Measurements from ENCODE around the gene CRELD1. TPM values are rescaled to one million over a fixed set of nuclear protein-coding genes. Genes with fewer than 3 reads are reported as not detected.

Gene CRELD1
- total RNA-seq, 2 donors from 2014 or later: 14.2 to 36.7 TPM

GRCh38 chr3:9914011-9914410 is 19.6 kb upstream of the CRELD1 start:
- Mint-ChIP-seq H3K27ac (no peak overlapping the region), H3K4me1 (peaks cover 22% of the 10 kb centered on the region), H3K27me3 (no peaks in the 10 kb centered on the region), H3K4me3 (no peak overlapping the region), H3K36me3 (ENCODE audit: low read depth) (peaks cover 19% of the 10 kb centered on the region), H3K9me3 (no peaks in the 10 kb centered on the region)
- no peak for ATAC-seq (replicated peaks)

DNA sequence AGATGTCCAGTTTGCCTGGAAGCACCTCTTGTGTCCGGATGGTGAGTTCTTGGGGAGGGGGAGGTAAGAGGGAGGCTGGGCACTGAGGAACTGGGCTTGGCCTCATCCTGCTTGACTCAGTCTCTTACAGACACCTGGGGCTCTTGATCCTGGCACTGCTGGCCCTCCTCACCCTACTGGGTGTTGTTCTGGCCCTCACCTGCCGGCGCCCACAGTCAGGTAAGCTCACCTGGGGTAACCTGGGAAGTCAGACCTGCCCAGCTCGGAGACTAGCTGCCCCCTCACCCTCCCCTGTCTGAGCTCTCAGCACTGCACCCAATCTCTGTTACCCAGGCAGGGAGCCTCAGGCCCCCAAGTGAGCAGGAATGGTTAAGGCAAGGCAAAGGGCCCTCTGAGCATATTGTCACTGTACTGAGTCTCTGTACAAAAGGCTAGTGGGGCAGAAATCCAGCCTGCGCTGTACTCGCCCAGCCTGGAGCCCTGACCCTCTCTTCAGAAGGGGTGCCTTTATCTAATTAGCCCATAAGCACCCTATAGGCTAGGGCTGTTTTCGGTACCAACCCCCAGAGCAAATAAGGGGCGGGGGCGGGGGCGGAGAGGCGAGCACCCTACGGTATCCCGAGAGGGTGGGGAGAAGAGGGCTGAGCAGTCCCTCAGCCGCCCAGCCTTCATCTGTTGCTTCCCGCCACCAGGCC is 18.9 kb upstream of the CRELD1 start:
- H3K9me3 Mint-ChIP-seq: no peaks in the 10 kb centered on the region
- H3K36me3 Mint-ChIP-seq (ENCODE audit: low read depth): peaks cover 15% of the 10 kb centered on the region
- H3K27me3 Mint-ChIP-seq: no peaks in the 10 kb centered on the region
- peaks cover 15% of the 10 kb centered on the region for H3K4me1 Mint-ChIP-seq
- no peak for ATAC-seq (replicated peaks)
- H3K27ac Mint-ChIP-seq: no peak overlapping the region
- H3K4me3 Mint-ChIP-seq: peak overlapping the region; percentile 26

DNA sequence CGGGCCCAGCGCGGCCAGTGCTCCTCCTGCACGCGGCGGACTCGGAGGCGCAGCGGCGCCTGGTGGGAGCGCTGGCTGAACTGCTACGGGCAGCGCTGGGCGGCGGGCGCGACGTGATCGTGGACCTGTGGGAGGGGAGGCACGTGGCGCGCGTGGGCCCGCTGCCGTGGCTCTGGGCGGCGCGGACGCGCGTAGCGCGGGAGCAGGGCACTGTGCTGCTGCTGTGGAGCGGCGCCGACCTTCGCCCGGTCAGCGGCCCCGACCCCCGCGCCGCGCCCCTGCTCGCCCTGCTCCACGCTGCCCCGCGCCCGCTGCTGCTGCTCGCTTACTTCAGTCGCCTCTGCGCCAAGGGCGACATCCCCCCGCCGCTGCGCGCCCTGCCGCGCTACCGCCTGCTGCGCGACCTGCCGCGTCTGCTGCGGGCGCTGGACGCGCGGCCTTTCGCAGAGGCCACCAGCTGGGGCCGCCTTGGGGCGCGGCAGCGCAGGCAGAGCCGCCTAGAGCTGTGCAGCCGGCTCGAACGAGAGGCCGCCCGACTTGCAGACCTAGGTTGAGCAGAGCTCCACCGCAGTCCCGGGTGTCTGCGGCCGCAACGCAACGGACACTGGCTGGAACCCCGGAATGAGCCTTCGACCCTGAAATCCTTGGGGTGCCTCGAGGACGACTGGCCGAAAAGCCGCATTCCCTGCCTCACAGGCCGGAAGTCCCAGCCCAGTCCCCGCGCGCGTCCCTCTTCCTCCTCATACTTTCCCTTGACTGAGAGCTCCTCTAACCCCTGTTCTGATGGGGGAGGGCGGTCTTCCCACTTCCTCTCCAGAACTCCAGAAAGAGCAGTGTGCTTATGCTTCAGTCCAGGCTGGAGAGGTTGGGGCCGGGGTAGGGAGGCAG is 18.1 kb upstream of the CRELD1 start:
- H3K9me3 Mint-ChIP-seq: no peaks in the 10 kb centered on the region
- no peaks in the 10 kb centered on the region for H3K27me3 Mint-ChIP-seq
- peak overlapping the region; percentile 69 for H3K4me3 Mint-ChIP-seq
- H3K27ac Mint-ChIP-seq: no peak overlapping the region
- ATAC-seq (replicated peaks): peak; percentile 48
- peaks cover 12% of the 10 kb centered on the region for H3K36me3 Mint-ChIP-seq (ENCODE audit: low read depth)
- peaks cover 11% of the 10 kb centered on the region for H3K4me1 Mint-ChIP-seq

DNA sequence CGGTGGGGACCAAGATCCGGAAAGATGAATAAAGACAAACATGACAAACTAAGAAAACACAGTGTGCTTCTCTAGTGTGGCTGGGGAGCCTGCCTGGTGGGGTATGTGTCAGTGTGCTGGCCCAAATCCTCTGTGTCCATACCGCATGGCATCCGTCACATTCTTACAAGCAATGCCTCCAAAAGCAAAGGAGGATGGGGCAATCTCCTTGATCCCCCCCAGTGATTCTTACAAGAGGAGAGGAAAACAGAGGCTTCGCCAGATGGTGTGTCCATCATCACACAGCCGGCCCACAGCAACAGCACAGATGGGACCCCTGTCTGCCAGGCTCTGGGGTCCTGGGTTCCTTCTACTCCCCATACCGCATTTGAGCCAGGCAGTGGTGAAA is 17.3 kb upstream of the CRELD1 start:
- H3K36me3 Mint-ChIP-seq (ENCODE audit: low read depth): peaks cover 8% of the 10 kb centered on the region

DNA sequence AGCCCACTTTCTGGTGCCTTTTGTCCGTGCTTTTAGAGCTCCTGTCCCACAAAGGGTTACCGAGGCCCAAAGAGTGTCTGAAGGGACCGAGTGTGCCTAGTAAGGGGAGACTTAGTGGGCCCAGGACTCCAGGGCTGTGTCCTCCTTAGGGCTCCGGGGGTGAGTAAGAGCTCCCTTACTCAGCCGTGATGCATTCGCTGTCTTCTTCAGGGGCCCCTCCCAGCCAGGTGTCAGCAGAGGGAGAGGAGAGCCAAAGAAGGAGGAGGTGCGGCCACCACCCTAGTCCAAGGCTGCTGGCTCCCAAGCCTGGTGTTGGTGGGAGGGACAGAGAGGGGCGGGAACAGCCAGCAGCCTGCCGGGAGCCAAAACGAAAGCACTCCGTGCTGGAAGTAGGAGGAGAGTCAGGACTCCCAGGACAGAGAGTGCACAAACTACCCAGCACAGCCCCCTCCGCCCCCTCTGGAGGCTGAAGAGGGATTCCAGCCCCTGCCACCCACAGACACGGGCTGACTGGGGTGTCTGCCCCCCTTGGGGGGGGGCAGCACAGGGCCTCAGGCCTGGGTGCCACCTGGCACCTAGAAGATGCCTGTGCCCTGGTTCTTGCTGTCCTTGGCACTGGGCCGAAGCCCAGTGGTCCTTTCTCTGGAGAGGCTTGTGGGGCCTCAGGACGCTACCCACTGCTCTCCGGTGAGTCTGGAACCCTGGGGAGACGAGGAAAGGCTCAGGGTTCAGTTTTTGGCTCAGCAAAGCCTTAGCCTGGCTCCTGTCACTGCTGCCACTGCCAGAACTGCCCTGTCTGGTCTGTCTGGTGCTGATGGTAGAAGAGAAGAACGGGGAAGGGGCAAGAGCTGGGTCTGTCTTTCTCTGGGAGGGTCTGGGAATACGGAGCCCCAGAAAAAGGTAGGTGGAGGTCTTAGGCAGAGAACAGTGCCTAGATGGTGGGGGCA is 16.6 kb upstream of the CRELD1 start, which contains the start of gene IL17RC:
Gene IL17RC, plus strand, starts transcription at position 365 of the 947 bp plus-strand sequence. Its CDS starts 218 bp downstream, at position 583.
- ATAC-seq (replicated peaks): peak; percentile 80
- no peaks in the 10 kb centered on the region for H3K27me3 Mint-ChIP-seq
- H3K4me3 Mint-ChIP-seq: peak within 1 kb of the TSS; percentile 69
- no peaks in the 10 kb centered on the region for H3K9me3 Mint-ChIP-seq
- H3K27ac Mint-ChIP-seq: peak within 1 kb of the TSS; percentile 38
- peaks cover 10% of the 10 kb centered on the region for H3K4me1 Mint-ChIP-seq
- H3K36me3 Mint-ChIP-seq (ENCODE audit: low read depth): peaks cover 5% of the 10 kb centered on the region

More for the DNA sequence above, 17.3 kb upstream of the CRELD1 start:
- Mint-ChIP-seq H3K4me1 (peaks cover 11% of the 10 kb centered on the region), H3K4me3 (peak overlapping the region; percentile 69), H3K27ac (peak overlapping the region; percentile 38), H3K9me3 (no peaks in the 10 kb centered on the region), H3K27me3 (no peaks in the 10 kb centered on the region)
- no peak for ATAC-seq (replicated peaks)

DNA sequence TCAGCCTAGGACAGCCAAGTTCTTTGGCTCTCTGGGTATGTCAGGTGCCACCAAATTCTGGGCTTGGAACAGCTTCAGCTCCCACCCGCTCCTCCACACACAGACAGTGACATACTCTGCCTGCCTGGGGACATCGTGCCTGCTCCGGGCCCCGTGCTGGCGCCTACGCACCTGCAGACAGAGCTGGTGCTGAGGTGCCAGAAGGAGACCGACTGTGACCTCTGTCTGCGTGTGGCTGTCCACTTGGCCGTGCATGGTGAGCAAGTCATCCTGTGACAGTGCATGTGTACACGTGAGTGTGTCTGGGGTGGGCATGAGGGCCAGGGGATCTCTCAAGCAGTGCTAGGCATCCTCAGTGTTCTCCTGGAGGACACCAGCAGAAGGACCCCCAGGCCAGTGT is 15.8 kb upstream of the CRELD1 start:
- H3K27me3 Mint-ChIP-seq: no peaks in the 10 kb centered on the region
- H3K27ac Mint-ChIP-seq: no peak overlapping the region
- H3K4me1 Mint-ChIP-seq: peaks cover 4% of the 10 kb centered on the region
- no peak for ATAC-seq (replicated peaks)
- no peaks in the 10 kb centered on the region for H3K9me3 Mint-ChIP-seq
- H3K4me3 Mint-ChIP-seq: no peak overlapping the region
- H3K36me3 Mint-ChIP-seq (ENCODE audit: low read depth): no peaks in the 10 kb centered on the region

- Mint-ChIP-seq H3K9me3 (no peaks in the 10 kb centered on the region), H3K4me1 (peaks cover 4% of the 10 kb centered on the region), H3K27ac (no peak overlapping the region), H3K27me3 (no peaks in the 10 kb centered on the region), H3K36me3 (ENCODE audit: low read depth) (no peaks in the 10 kb centered on the region), H3K4me3 (no peak overlapping the region)
- no peak for ATAC-seq (replicated peaks)
These were observed 15.2 kb upstream of the CRELD1 start for GRCh38 chr3:9918261-9919038.

GRCh38 chr3:9928158-9928557 is 5.5 kb upstream of the CRELD1 start:
- Mint-ChIP-seq H3K27ac (no peak overlapping the region), H3K4me3 (no peak overlapping the region), H3K9me3 (no peaks in the 10 kb centered on the region), H3K4me1 (no peaks in the 10 kb centered on the region), H3K27me3 (no peaks in the 10 kb centered on the region), H3K36me3 (ENCODE audit: low read depth) (no peaks in the 10 kb centered on the region)
- no peak for ATAC-seq (replicated peaks)

DNA sequence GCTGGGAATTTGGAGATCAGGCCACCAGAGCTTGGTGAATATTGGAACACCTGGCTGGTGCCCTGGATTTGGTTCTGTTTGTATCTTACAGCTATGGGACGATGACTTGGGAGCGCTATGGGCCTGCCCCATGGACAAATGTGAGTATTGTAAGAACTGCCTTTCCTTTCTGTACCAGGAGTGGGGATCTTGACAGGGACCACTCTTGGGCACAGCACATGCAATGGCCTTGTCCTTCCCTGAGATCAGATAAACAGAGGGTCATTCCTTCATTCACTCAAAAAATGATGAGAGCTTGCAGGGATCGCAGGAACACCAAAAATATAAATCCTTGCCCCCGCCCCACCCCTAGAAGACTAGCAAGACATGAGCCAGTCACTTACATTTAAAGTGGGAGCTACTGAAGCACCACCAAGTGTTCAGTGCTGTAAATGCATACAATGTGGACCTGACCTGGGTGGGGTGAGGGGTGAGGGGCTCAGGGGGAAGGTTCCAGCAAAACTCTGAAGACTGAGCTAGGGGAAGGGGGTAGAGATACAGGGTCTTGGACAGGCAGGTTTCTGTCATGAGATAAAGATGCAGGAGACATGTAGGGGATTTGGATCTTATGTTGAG is 2.7 kb upstream of the CRELD1 start:
- Mint-ChIP-seq H3K9me3 (no peaks in the 10 kb centered on the region), H3K36me3 (ENCODE audit: low read depth) (peaks cover 22% of the 10 kb centered on the region), H3K27me3 (no peaks in the 10 kb centered on the region), H3K4me3 (no peak overlapping the region), H3K27ac (no peak overlapping the region), H3K4me1 (peaks cover 18% of the 10 kb centered on the region)
- ATAC-seq (replicated peaks): no peak

- Mint-ChIP-seq H3K4me3 (peak overlapping the region; percentile 98), H3K9me3 (no peaks in the 10 kb centered on the region), H3K4me1 (peaks cover 19% of the 10 kb centered on the region), H3K36me3 (ENCODE audit: low read depth) (peaks cover 34% of the 10 kb centered on the region), H3K27me3 (no peaks in the 10 kb centered on the region), H3K27ac (peak overlapping the region; percentile 97)
- ATAC-seq (replicated peaks): no peak
These were observed 1.1 kb upstream of the CRELD1 start for GRCh38 chr3:9932535-9932842.

DNA sequence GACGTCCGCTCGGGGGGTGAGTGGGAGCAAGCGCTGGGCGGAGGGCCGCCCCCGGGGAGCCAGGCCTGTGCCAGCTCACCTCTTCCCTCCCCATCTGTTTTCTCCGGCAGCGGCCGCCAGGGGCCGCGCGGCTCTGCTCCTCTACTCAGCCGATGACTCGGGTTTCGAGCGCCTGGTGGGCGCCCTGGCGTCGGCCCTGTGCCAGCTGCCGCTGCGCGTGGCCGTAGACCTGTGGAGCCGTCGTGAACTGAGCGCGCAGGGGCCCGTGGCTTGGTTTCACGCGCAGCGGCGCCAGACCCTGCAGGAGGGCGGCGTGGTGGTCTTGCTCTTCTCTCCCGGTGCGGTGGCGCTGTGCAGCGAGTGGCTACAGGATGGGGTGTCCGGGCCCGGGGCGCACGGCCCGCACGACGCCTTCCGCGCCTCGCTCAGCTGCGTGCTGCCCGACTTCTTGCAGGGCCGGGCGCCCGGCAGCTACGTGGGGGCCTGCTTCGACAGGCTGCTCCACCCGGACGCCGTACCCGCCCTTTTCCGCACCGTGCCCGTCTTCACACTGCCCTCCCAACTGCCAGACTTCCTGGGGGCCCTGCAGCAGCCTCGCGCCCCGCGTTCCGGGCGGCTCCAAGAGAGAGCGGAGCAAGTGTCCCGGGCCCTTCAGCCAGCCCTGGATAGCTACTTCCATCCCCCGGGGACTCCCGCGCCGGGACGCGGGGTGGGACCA is 632 bp upstream of the CRELD1 start:
- H3K36me3 Mint-ChIP-seq (ENCODE audit: low read depth): peaks cover 40% of the 10 kb centered on the region
- peak; percentile 83 for ATAC-seq (replicated peaks)
- H3K27me3 Mint-ChIP-seq: no peaks in the 10 kb centered on the region
- H3K4me1 Mint-ChIP-seq: peaks cover 19% of the 10 kb centered on the region
- H3K4me3 Mint-ChIP-seq: peak overlapping the region; percentile 98
- no peaks in the 10 kb centered on the region for H3K9me3 Mint-ChIP-seq
- peak overlapping the region; percentile 97 for H3K27ac Mint-ChIP-seq

DNA sequence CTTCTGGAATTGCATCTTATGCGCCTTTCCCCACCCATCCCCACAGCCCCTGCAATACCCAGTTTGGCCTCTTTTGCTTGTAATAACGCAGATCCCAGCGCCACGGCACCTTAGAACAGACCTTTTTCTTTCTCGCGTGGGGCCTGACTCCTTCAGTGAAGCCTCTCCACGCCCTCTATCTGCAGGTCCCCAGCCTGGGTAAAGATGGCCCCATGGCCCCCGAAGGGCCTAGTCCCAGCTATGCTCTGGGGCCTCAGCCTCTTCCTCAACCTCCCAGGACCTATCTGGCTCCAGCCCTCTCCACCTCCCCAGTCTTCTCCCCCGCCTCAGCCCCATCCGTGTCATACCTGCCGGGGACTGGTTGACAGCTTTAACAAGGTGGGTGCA is 594 bp downstream of the CRELD1 start:
- H3K9me3 Mint-ChIP-seq: no peaks in the 10 kb centered on the region
- H3K36me3 Mint-ChIP-seq (ENCODE audit: low read depth): peaks cover 46% of the 10 kb centered on the region
- H3K27me3 Mint-ChIP-seq: no peaks in the 10 kb centered on the region
- peak overlapping the region; percentile 98 for H3K4me3 Mint-ChIP-seq
- H3K27ac Mint-ChIP-seq: peak overlapping the region; percentile 97
- H3K4me1 Mint-ChIP-seq: peaks cover 19% of the 10 kb centered on the region
- ATAC-seq (replicated peaks): no peak

GRCh38 chr3:9934993-9935392 is 1.4 kb downstream of the CRELD1 start:
- no peaks in the 10 kb centered on the region for H3K27me3 Mint-ChIP-seq
- peak overlapping the region; percentile 98 for H3K4me3 Mint-ChIP-seq
- H3K9me3 Mint-ChIP-seq: no peaks in the 10 kb centered on the region
- peaks cover 46% of the 10 kb centered on the region for H3K36me3 Mint-ChIP-seq (ENCODE audit: low read depth)
- H3K4me1 Mint-ChIP-seq: peaks cover 19% of the 10 kb centered on the region
- H3K27ac Mint-ChIP-seq: peak overlapping the region; percentile 97
- no peak for ATAC-seq (replicated peaks)
